HG02943 (cell line): ENCODE results near the gene VAT1L.

Experiments used
- ATAC-seq: cut with Tn5 transposase; IDR thresholded peaks from one replicate; pipeline ENCODE4 v1.9.1; 2021; ENCODE audit warnings: mild to moderate bottlenecking, low read depth, moderate library complexity; ENCODE audit not compliant: unreplicated experiment

Gene VAT1L

GRCh38 chr16:77788181-77789084 lies at the start of gene VAT1L:
VAT1L (plus strand) TSS chr16:77788564; CDS start chr16:77788683, 119 bp downstream.
- no peak for ATAC-seq

GRCh38 chr16:77738706-77739558 lies 49.4 kb upstream of the VAT1L start:
- no peak for ATAC-seq

- ATAC-seq: no peak
Observed at GRCh38 chr16:77739559-77739892, 48.8 kb upstream of the VAT1L start.

DNA sequence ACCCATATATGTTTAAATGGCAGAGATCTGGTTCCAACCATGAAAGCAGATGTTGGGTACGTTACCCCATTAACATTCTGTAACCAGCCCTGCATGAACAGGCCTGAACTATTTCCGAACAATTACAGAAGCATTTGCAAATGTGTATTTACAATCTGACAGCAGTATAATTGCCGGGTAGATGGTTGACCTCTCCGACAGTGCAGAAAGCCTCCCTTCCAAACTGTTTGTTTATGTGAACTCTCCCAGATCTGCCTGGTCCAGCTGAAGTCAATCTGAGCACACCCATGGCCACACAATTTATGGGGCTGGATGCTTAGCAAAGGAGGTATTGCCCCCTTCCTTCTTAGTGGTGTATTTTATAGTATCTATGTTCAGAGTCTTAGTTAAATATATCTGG lies 44.2 kb upstream of the VAT1L start:
- no peak for ATAC-seq

DNA sequence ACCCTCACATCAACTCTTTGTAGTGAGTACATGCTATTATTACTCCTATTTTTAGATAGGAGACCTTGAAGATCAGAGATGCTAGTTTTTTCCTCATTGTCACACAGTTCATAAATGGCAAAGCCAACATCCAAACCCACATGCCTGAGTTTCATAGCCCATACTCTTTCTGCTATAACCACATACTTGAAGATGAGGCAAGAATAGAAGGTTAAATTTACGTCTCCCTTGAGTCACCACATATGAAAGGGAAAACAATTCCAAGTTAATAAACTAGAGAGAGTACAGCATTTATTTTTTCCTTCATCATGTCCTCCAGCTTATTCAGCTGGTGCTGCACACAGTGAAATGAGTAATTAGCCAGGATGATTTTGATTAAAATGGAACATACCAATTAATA lies 42.4 kb upstream of the VAT1L start:
- ATAC-seq: no peak

- no peak for ATAC-seq
Observed at GRCh38 chr16:77748421-77749005, 39.9 kb upstream of the VAT1L start.

DNA sequence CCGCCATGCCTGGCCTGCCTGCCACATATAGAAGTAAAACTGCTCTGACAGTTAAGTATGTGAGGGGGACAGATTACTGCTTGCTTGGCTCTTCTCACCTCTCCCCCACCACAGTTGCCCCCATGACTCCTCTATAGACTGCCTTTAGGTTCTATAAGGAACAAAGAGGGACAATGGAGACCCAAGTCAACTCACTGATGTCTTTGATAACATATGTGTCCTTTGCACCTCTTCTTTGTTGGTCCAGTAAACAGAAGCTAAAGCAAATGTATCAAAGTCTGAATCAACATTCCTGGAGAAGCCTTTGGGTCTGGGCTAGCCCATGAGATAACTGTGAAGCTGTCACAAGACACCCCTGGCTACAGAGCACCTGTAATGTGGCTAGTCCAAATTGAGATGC lies 38.9 kb upstream of the VAT1L start:
- no peak for ATAC-seq

DNA sequence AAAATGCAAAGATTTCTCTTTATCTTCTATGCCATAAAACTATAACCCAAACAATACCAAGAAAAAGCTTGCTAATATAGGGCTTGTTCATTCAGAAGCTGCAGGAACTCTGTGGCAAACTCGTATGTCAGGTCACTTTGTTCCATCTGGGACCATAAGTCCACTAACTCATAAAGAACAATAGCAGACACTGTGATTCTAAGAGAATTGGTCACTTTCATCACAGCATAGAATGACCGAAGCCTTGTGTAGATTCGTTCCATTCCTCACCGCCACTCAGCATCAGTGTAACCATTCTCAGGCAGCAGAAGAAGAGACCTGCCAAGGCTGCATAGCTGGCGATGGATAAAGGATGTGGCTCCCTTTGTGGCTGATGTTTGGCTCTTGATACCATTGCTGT lies 30.3 kb upstream of the VAT1L start:
- no peak for ATAC-seq

DNA sequence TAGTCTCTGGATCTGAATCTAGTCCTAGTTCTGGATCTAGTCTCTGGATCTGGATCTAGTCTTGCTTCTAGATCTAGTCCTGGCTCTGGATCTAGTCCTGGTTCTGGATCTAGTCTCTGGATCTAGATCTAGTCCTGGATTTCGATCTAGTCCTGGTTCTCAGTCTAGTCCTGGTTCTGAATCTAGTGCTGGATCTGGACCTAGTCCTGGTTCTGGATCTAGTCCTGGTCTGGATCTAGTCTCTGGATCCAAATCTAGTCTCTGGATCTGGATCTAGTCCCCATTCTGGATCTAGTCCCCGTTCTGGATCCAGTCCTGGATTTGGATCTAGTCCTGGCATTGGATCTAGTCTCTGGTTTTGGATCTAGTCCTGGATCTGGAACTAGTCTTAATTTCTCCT lies 29.9 kb upstream of the VAT1L start:
- no peak for ATAC-seq

GRCh38 chr16:77759201-77759600 lies 29.2 kb upstream of the VAT1L start:
- ATAC-seq: no peak

DNA sequence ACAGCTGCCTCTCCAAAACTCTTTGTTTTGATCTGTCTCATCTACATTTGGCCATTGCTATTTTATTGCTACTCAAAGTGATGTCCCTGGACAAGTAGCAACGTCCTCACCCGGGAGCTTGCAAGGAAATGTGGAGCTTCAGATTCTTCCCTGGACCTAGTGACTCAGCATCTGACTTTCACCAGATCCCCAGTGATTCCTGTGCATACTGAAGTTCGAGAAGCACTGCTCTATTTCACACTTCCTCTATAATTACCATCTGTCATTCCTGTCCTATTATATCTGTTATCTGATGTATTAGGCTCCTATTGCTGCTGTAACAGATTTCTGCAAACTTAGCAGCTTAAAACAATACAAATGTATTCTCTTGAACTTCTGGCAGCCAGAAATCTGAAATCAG lies 28.5 kb upstream of the VAT1L start:
- ATAC-seq: no peak

DNA sequence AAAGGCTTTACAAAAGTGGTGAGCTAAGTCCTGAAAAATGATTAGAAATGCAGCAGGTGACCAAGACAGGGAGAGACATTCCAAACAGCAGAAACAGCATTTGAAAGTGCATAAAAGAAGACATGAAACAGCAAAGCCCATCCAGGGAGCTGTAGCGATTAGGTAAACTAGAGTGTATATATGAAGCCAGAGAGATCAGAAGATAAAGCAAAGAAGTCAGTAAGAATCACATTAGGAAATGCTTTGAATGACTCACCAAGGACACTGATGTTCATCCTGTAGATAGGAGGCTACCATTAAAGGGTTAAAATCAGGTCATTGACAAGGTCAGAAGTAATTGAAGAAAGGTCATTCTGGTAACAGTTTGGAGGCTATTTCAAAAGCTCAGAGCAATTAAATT lies 27.6 kb upstream of the VAT1L start:
- ATAC-seq: no peak

DNA sequence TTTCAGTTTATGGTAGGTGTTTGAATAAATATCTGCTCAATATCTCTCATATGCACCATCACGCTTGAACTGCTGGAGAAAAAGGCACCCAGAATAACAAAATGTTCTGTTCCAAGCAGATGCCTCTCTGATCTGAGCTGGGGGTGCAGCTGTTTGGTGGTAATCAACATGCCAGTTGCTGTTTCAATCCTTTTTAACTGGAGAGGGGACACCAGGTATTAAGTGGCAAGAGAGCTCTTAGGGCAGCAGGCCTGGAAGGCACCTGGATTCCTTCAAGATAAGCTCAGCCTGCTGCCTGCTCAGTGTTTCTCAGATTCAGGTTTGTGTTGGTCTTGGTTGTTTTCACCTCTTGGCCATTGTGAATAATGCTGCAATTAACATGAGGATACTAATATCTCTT lies 27.2 kb upstream of the VAT1L start:
- no peak for ATAC-seq

GRCh38 chr16:77762262-77762661 lies 26.1 kb upstream of the VAT1L start:
- ATAC-seq: no peak

GRCh38 chr16:77763994-77764393 lies 24.4 kb upstream of the VAT1L start:
- no peak for ATAC-seq

DNA sequence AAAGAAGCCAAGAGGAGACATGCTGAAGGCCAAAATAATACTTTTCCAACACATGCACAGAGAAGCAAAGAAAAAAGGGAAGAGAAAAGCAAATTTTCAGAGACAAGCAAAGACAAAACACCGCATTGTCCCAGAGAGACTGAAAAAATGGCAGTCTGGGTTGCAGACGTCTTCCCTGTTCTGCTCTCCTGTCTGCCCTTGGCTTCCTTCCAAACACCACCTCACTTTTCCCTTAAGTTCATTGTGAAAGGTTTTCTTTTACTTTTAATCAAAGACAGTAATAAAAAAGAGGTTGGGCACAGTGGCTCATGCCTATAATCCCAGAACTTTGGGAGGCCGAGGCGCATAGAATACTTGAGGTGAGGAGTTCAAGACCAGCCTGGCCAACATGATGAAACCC lies 21.2 kb upstream of the VAT1L start:
- no peak for ATAC-seq

GRCh38 chr16:77767826-77768225 lies 20.5 kb upstream of the VAT1L start:
- ATAC-seq: no peak

DNA sequence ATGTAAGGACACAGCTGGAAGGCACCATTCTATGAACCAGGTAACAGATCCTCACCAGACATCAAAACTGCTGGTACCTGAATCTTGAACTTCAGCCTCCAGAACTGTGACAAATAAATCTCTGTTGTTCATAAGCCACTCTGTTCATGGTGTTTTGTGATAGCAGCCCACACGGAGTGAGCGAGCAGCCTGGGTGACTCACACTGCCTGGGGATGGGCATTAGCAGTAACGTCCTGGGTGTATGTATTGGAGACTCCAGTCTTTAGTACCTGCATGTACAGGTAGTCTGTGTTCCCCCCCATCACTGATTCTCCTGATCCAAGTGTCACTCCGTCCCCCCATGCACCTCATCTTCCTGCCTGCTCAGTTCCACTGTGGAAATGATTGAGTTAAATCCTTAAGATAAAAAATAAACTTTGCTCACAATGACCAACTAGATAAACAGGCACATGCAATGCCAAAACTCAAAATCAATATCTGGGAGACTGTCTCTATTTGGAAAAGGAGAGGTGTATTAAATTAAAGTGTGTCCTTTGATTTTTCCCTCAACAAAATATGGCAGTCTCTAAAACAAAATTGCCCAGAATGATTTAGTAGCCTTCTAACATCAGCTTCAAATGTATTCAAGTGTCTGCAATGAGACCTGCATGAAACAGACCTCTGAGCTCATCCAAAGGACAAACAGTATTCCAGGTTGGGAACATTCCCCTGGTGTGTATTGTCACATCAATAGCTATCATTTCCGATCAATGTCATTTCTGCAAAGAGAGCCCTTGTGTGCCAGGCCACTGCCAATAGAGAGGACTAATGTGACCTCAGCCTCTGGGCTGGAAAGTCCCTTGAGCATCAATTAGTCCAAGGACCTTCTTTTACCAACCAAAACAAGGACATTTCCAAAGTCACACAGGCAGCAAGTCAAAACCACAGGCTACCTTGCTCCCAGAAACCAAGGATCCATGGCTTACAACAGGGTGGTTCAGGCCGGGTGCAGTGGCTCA lies 12.2 kb upstream of the VAT1L start:
- no peak for ATAC-seq

GRCh38 chr16:77777745-77778144 lies 10.6 kb upstream of the VAT1L start:
- ATAC-seq: no peak

DNA sequence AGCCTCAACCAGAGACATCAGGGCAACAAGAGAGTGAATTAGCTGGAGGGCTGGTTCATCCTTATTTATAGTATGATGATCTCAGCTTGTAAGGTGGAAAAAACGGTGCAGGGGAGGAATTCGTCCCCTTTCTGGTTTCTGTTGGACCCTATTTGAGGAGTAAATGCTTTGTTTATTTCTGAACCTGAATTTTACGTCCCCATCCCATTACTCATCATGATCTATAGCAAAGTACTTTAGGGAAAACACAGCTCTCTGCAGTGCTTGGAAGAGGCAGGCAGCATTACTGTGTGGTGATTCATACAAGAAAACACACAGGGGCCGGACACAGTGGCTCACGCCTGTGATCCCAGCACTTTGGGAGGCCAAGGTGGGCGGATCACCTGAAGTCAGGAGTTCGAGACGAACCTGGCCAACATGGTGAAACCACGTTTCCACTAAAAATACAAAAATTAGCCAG lies 8.0 kb upstream of the VAT1L start:
- no peak for ATAC-seq
